Cardiac ventricle fibroblast (primary cell): ENCODE data around the gene ZNF324. TPM values are rescaled to one million over a fixed set of nuclear protein-coding genes. Genes with fewer than 3 reads are reported as not detected.

Experiments used
- total RNA-seq: library from RNA; depleted of rRNA; stranded (reverse); fragments of >200 nt; gene quantifications from 2 replicates; pipeline ENCODE4 v1.2.3, GENCODE V29; 2015

The ZNF324 gene
- total RNA-seq = 10.7 and 12.1 TPM in 2 replicates

GRCh38 chr19:58466760-58467589, at the start of gene ZNF324:
TSS of gene ZNF324 (plus strand) at chr19:58467080. CDS start at chr19:58469186, 2,106 bp downstream.

DNA sequence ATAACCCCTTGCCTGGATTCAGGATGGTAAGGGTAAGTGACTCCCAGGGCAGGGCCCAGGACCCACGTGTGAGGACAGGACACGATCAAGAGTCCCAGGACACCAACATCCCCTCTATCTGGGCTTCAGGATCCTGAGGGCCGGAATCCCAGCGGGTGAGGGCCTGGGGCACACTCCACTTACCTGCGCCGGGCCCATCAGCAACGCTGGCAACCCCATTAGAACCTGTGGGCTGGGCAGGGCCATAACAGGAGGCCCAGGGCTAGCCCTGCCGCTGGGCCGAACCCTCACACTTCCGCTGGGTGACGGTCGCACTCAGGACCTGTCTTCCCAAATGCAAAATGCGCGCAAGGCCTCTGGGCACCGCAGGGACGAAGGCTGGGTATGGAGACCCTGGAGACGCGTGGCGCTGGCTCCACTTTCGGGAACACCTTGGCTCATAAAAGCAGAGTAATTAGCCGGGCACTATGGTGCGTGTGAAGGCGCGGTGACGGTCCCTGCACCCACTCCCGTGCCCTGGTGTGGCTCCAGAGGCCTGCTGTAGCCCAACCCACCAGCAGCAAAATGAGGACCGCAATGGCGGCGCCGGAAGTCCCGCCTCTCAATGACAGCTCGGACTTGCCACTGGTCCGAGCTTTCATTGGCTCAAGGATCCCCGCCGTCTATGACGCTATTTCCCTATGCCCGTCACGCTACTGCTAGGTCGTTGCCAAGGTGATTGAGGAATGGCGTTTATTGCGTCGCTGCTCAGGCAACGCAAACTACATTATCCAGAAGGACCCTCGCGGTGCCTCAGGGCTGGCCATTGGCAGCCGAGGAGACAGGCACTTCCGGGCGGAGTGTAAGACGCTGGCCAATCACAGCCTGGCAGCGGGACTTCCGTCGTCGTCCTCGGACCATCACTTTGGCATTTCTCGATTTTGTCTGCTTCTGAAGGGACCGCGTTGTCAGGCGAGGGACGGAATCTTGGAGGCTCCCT, 27.0 kb upstream of the ZNF324 start, which contains the start of gene ZNF132:
TSS of gene ZNF132 (minus strand) at position 578 of the 979 bp plus-strand sequence. CDS start at position 246, 332 bp downstream.

DNA sequence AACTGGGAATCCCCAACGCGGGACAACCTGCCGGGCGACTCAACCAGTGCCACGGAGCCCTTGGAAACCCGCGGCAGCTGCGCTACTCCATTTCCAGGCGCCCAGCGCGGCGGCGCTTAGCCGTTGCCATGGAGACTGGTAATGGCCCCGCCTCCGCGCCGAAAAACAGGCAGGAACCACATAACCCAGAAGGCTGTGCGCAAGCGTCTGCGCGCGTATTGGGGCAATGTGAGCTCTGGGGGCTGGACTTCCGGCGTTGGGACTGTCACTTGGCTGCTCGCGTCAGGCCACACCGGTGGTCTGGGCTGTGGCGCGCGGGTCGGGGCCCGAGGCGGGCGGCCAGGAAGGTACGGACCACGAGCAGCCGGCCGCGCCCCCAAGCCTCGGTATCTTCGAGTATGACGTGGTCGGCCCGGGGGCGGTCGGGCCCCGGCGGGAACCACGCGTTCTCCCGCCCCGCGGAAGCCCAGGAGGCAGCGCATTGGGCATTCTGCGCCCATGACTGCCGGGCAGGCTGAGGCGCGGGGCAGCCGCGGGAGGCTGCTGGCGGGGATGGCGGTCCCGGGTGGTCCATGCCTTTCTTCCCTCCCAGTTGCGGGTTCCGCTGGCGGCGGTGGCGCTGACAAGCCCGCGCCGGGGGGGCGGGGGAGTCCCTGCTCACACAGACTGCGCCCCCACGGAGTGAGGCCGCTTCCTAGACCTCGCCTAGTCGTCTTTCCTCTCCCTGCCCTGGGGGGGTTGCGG, 15.3 kb upstream of the ZNF324 start, which contains the start of gene ZNF324B:
TSS of gene ZNF324B (plus strand) at position 265 of the 744 bp plus-strand sequence. CDS start 2,080 bp downstream, outside the sequence.

GRCh38 chr19:58475714-58476497, 9.0 kb downstream of the ZNF324 start, which contains the start of gene ZNF446:
TSS of gene ZNF446 (plus strand) at chr19:58476352. CDS start at chr19:58477219, 867 bp downstream.

DNA sequence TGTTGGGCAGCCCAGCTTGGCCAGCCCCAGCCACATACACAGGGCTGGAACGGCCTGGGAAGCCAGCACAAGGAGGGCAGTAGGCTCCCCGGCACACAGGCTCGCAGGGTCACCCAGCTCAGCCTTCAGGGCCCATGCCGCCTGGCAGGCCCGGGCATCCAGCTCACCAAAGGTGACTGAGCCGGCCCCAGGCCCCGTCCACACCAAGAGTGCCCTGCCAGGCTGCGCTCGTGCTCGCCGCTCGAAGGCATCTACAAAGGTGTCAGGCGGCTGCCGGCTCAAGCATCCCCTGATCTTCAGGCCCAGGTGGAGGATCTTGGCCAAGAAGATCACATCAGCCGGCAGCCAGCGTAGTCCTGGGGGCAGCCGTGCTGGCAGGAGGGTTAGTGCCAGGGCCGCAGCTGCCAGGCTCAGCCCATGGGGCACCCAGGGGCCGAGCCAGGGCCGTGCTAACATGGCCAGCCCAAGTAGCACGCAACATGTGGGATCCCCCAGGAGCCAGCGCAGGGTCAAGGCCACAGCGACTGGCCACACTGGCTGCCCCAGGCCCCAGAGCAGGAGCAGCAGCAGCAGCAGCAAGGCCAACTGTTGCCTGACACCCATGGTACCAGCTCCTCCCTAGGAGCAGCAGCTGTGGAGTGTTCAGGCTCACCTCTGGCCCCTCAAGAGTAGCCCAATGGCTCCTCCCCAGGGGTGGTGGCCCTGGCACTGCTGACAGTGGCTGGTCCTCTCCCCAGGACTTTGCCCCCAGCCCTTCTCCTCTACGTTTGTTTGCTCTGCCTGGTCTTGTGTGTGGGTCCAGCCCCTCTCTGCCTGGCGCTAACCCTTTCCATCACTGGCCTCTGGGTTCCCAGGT, 44.7 kb downstream of the ZNF324 start, which contains the start of gene SLC27A5:
TSS of gene SLC27A5 (minus strand) at position 640 of the 856 bp plus-strand sequence. CDS start at position 603, 37 bp downstream.

GRCh38 chr19:58519355-58520256, 52.7 kb downstream of the ZNF324 start, which contains the start of gene ZBTB45:
TSS of gene ZBTB45 (minus strand) at chr19:58519810. CDS start at chr19:58517673, 2,137 bp downstream.

Other genes starting within 250 kb of the ZNF324 start
- gene ZNF544, start 238.2 kb upstream of the ZNF324 start, total RNA-seq = 24.6 and 33.3 TPM in 2 replicates
- 6.2 and 6.9 TPM in 2 replicates for gene ZNF8, start 188.1 kb upstream of the ZNF324 start, total RNA-seq
- 21.8 and 35.2 TPM in 2 replicates for gene ERVK3-1, start 161.7 kb upstream of the ZNF324 start, total RNA-seq
- 2.4 and 2.8 TPM in 2 replicates for gene ZSCAN22, start 140.1 kb upstream of the ZNF324 start, total RNA-seq
- 24.8 and 61.8 TPM in 2 replicates for gene A1BG, start 113.6 kb upstream of the ZNF324 start, total RNA-seq
- 0.12 and 0.29 TPM in 2 replicates for gene ZNF497, start 104.3 kb upstream of the ZNF324 start, total RNA-seq
- 3.8 and 4.8 TPM in 2 replicates for gene ZNF837, start 86.0 kb upstream of the ZNF324 start, total RNA-seq
- 1,797 and 1,853 TPM in 2 replicates for gene RPS5, start 79.8 kb upstream of the ZNF324 start, total RNA-seq
- not detected in 2 replicates for gene RNF225, start 71.4 kb upstream of the ZNF324 start, total RNA-seq
- gene ZNF584, start 58.4 kb upstream of the ZNF324 start, total RNA-seq = 12.7 and 16.5 TPM in 2 replicates
- 6.4 and 7.1 TPM in 2 replicates for gene ZNF132, start 26.9 kb upstream of the ZNF324 start, total RNA-seq
- 7.5 and 7.6 TPM in 2 replicates for gene ZNF324B, start 15.5 kb upstream of the ZNF324 start, total RNA-seq
- 12.8 and 16.3 TPM in 2 replicates for gene ZNF446, start 9.3 kb downstream of the ZNF324 start, total RNA-seq
- 4.8 and 5.5 TPM in 2 replicates for gene SLC27A5, start 44.9 kb downstream of the ZNF324 start, total RNA-seq
- gene ZBTB45, start 52.7 kb downstream of the ZNF324 start, total RNA-seq = 5.9 and 9.4 TPM in 2 replicates
- gene TRIM28, start 77.0 kb downstream of the ZNF324 start, total RNA-seq = 204 and 211 TPM in 2 replicates
- gene CHMP2A, start 88.0 kb downstream of the ZNF324 start, total RNA-seq = 133 and 136 TPM in 2 replicates
- 21.6 and 30.4 TPM in 2 replicates for gene UBE2M, start 91.5 kb downstream of the ZNF324 start, total RNA-seq
- gene MZF1, start 106.3 kb downstream of the ZNF324 start, total RNA-seq = 7.4 and 13.3 TPM in 2 replicates